Kidney (tissue), 14 donors: ENCODE data around the gene PHB1. TPM values are rescaled to one million over a fixed set of nuclear protein-coding genes. Genes with fewer than 3 reads are reported as not detected.

Experiments
- DNase-seq, 5 donors: peaks; one replicate each; pipeline ENCODE4 v3.0.0-alpha.2; 2013 to 2020
- FAIRE-seq: peaks from 2 replicates; lab custom pipeline; 2012; peaks lifted over from hg19 to GRCh38; lab: Jason Lieb, UNC
- H3K27ac ChIP-seq, 2 donors: one replicate each; pipeline ENCODE4 v1.7.0; 2013; ENCODE audit warnings: low read depth in 2 of 2, low read length in 2 of 2, inconsistent platforms in 1 of 2
- H3K27me3 ChIP-seq: one replicate; pipeline ENCODE4 v1.7.1; 2013; ENCODE audit warnings: low read length, inconsistent platforms; ENCODE audit not compliant: control insufficient read depth, insufficient read depth
- H3K36me3 ChIP-seq, 3 donors: one replicate each; pipeline versions ENCODE4 v1.7.0 to v1.7.1; 2013; ENCODE audit warnings: low read length in 3 of 3, control low read depth in 1 of 3, inconsistent platforms in 1 of 3; ENCODE audit not compliant: insufficient read depth in 3 of 3, control insufficient read depth in 2 of 3
- H3K4me1 ChIP-seq, 3 donors: one replicate each; pipeline versions ENCODE4 v1.7.0 to v1.7.1; 2013; ENCODE audit warnings: low read length in 3 of 3, inconsistent platforms in 1 of 3, low read depth in 1 of 3; ENCODE audit not compliant: control insufficient read depth in 2 of 3, insufficient read depth in 2 of 3
- H3K4me3 ChIP-seq, 3 donors: one replicate each; pipeline versions ENCODE4 v1.7.0 to v1.8.1; 2013; ENCODE audit warnings: low read length in 3 of 3, control low read depth in 1 of 3, inconsistent platforms in 1 of 3
- H3K9ac ChIP-seq, 3 donors: one replicate each; pipeline versions ENCODE4 v1.7.0 to v1.7.1; 2013; ENCODE audit warnings: low read length in 3 of 3, control low read depth in 1 of 3, inconsistent platforms in 1 of 3
- H3K9me3 ChIP-seq, 3 donors: one replicate each; pipeline versions ENCODE4 v1.7.0 to v1.7.1; 2013; ENCODE audit warnings: low read length in 3 of 3, control low read depth in 1 of 3, inconsistent platforms in 1 of 3; ENCODE audit not compliant: control insufficient read depth in 2 of 3, insufficient read depth in 1 of 3
- intact Hi-C: fragments of 100-400 bp; cut with DNase I; formaldehyde crosslinking; loops from one replicate; pipeline ENCODE4 v1.11.1; 2022
- polyA plus RNA-seq: library from polyadenylated mRNA; stranded (reverse); fragments of 350-450 nt; fragmentation: Illumina TruSeq; extraction: RNeasy Lipid Tissue Mini Kit (QIAGEN cat#74804); gene quantifications from one replicate; pipeline ENCODE4 v1.2.3, GENCODE V29; 2014; ENCODE audit warnings: low read depth, low replicate concordance; ENCODE audit not compliant: insufficient read depth
- total RNA-seq: library from RNA; stranded (reverse); fragmentation: NEBNext Ultra II Directional; extraction: Animal tissue kit (Norgen Biotek cat#: 25700); gene quantifications from one replicate; pipeline ENCODE4 v1.2.1, GENCODE V29; 2021
- TF ChIP-seq, protein P1 (sequence below): IDR thresholded peaks from 3 replicates; pipeline ENCODE4 v1.5.1; 2012; ENCODE audit warnings: mild to moderate bottlenecking, moderate library complexity, borderline replicate concordance; ENCODE audit not compliant: insufficient read depth; ENCODE audit errors: extremely low read depth
- donor health status: control.
- donor health status: control.
- donor health status: control.
- donor health status: control.
- donor health status: control.
- donor health status: DM: yes; HTN: yes; CAD: no.
- donor health status: Normal renal cell carcinoma (clear cell type).

PHB1 gene
- total and polyA plus RNA-seq, 2 donors from 2014 or later = 161 to 469 TPM

DNA sequence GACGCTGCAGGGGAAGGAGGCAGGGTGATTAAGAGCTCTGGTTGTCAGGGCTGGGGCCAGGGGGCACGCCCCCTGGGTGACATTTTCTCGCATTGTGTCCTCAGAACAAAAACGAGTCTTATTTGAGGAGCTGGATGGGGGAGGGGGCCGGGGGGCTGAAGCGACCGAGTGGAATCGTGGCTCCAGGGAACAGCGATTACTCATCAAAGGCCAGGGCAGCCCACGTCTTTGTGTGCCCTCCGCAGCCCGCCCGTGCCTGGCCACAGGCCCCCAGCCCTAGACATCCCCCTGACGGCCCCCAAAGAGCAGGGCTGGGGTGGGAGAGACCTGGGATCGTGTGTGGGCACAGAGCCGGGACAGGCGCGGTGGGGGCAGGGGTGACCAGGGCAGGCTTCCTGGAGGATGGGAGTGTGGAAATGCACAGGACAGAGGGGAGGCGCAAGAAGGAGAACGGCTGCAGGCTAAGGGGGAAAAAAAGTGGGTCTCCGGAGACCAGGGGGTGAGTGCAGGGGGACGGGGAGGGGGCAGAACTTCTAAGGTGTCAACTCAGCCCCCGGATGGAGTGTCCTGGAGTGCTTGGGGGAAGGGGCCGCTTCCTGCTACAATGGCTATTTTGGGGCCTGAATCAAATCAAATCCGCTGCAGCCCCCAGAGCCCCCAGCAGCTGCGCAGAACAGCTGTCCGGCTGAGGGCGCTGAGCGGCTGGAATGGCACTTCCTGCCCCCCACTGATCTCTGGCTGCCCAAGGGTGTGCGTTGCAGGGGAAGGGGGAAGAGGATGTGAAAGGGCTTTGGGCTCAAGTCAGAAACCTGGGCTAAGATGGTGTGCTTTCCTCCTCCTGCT, 24.0 kb upstream of the PHB1 start:
- Histone ChIP-seq H3K27me3 (no peaks in the 10 kb centered on the region), H3K36me3 (no peaks in the 10 kb centered on the region), H3K4me3 (no peak overlapping the region)

DNA sequence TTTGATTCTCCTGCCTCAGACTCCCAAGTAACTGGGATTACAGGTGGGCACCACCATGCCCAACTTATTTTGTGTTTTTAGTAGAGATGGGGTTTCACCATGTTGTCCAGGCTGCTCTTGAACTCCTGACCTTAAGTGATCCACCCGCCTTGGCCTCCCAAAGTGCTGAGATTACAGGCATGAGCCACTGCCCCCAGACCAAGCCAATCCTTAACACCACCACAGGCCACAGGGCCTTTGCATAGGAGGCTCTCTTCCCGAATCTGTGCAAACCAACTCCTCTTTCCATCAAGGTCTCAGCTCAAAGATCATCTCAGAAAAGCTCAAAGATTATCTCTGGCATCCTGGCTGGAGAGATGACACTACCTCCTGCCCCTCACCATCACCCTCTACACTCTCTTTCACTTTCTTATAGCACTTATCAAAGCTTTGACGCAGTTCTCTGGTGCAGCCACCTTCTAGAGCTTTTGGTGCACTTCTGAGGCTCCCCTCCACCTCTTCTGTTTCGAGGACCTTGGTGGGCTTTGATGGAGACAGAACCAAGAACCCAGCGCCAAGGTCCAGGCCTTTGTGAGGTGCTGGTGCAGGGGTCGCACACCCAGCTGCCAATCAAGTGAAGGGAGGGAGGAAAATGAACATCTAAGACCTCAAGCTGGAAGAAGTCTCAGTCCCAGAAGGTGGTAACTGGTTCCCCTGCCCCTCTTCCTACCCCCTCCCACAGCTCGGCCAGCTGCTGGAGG, 23.2 kb upstream of the PHB1 start:
- Histone ChIP-seq H3K9ac (no peak overlapping the region), H3K27ac (no peak overlapping the region), H3K36me3 (no peaks in the 10 kb centered on the region), H3K4me1 (peaks cover 0 to 2% (median 0%) of the 10 kb centered on the region in 3 donors), H3K27me3 (no peaks in the 10 kb centered on the region), H3K4me3 (no peak overlapping the region), H3K9me3 (no peaks in the 10 kb centered on the region)
- no peak for FAIRE-seq
- TF ChIP-seq, protein P1, sequence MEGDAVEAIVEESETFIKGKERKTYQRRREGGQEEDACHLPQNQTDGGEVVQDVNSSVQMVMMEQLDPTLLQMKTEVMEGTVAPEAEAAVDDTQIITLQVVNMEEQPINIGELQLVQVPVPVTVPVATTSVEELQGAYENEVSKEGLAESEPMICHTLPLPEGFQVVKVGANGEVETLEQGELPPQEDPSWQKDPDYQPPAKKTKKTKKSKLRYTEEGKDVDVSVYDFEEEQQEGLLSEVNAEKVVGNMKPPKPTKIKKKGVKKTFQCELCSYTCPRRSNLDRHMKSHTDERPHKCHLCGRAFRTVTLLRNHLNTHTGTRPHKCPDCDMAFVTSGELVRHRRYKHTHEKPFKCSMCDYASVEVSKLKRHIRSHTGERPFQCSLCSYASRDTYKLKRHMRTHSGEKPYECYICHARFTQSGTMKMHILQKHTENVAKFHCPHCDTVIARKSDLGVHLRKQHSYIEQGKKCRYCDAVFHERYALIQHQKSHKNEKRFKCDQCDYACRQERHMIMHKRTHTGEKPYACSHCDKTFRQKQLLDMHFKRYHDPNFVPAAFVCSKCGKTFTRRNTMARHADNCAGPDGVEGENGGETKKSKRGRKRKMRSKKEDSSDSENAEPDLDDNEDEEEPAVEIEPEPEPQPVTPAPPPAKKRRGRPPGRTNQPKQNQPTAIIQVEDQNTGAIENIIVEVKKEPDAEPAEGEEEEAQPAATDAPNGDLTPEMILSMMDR = no peak
- DNase-seq = no peak
- intact Hi-C loops = loop anchor here (10.0 kb wide), 1 partner anchor 117 kb away; no protein-coding TSS in a partner anchor

More for the DNA sequence above, 24.0 kb upstream of the PHB1 start:
- TF ChIP-seq, protein P1 = no peak
- H3K9ac ChIP-seq = no peak overlapping the region
- no peak overlapping the region for H3K27ac ChIP-seq
- H3K4me1 ChIP-seq = peaks cover 0 to 2% (median 0%) of the 10 kb centered on the region in 3 donors
- FAIRE-seq = no peak
- intact Hi-C loops = loop anchor here (10.0 kb wide), 1 partner anchor 116 kb away; no protein-coding TSS in a partner anchor
- H3K9me3 ChIP-seq = no peaks in the 10 kb centered on the region
- peak in 4 of 5 donors; percentile 58 to 75 (median 72) for DNase-seq

DNA sequence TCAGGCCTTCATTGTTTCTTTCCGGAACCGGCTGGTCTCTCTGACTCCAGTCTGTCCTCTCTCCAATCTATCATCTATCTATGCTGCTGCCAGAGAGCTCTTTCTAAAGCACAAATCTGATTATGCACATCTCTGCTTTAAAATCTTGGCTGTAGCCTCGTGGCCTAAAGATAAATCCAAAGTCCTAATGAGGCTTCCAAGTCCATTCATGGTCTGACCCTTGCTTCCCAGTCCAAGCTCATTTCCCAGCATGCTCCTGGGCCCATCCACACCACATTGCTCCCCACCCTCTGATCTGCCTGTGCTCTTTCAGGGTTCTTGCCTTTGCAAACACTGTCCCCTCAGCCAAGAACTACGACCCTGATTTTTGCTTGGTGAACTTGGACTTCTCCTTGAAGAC, 21.5 kb upstream of the PHB1 start:
- H3K4me3 ChIP-seq = no peak overlapping the region
- no peak overlapping the region for H3K9ac ChIP-seq
- H3K9me3 ChIP-seq = no peaks in the 10 kb centered on the region
- TF ChIP-seq, protein P1 = no peak
- no peak for FAIRE-seq
- H3K27me3 ChIP-seq = no peaks in the 10 kb centered on the region
- H3K4me1 ChIP-seq = peaks cover 0 to 2% (median 0%) of the 10 kb centered on the region in 3 donors
- intact Hi-C loops = loop anchor here (10.0 kb wide), 1 partner anchor 119 kb away; no protein-coding TSS in a partner anchor
- H3K27ac ChIP-seq = no peak overlapping the region
- no peaks in the 10 kb centered on the region for H3K36me3 ChIP-seq
- no peak for DNase-seq
